Astrocyte of the cerebellum (primary cell): ENCODE measurements around the gene GDNF.

Experiments used
- DNase-seq: peaks from one replicate; pipeline ENCODE4 v3.0.0-alpha.2; 2011; ENCODE audit warnings: low read depth
- H3K4me3 ChIP-seq: 2 replicates; pipeline ENCODE4 v1.5.1; 2011; ENCODE audit warnings: mild to moderate bottlenecking, low read depth, low read length, moderate library complexity
- in situ Hi-C: cut with HindIII; loops from 2 replicates; pipeline ENCODE4 v1.10.0; 2017; ENCODE audit warnings: low sequenced_read_pairs
- TF ChIP-seq, protein P1 (sequence below): IDR thresholded peaks from 2 replicates; pipeline ENCODE4 v1.5.1; 2012; ENCODE audit warnings: low read length, low read depth, moderate library complexity, mild to moderate bottlenecking; ENCODE audit errors: missing control alignments

GDNF gene

GRCh38 chr5:37849641-37850040, 9.8 kb upstream of the GDNF start:
- in situ Hi-C loops = no loop called here
- TF ChIP-seq, protein P1, sequence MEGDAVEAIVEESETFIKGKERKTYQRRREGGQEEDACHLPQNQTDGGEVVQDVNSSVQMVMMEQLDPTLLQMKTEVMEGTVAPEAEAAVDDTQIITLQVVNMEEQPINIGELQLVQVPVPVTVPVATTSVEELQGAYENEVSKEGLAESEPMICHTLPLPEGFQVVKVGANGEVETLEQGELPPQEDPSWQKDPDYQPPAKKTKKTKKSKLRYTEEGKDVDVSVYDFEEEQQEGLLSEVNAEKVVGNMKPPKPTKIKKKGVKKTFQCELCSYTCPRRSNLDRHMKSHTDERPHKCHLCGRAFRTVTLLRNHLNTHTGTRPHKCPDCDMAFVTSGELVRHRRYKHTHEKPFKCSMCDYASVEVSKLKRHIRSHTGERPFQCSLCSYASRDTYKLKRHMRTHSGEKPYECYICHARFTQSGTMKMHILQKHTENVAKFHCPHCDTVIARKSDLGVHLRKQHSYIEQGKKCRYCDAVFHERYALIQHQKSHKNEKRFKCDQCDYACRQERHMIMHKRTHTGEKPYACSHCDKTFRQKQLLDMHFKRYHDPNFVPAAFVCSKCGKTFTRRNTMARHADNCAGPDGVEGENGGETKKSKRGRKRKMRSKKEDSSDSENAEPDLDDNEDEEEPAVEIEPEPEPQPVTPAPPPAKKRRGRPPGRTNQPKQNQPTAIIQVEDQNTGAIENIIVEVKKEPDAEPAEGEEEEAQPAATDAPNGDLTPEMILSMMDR = no peak
- no peak for DNase-seq

DNA sequence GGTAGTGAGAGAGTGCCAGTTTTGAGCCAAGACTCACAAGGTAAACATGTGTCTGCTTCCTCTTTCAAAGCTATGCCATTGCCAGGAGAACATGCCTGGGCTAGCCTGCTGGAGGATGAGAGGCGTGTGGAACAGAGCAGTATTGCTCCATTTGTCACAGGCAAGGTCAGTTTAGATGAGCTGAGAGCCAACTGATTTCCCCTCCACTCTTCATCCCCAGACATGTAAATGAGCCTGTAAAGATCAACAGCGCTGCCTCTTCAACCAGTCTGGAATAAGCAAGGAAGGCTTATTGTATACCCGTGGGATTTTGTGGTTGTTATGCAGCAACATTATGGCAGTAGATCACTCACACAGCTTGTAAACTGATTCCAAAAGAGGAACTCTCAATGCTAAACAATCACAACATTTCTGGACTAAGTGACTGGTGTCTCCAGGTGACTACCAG, 8.2 kb upstream of the GDNF start:
- TF ChIP-seq, protein P1 = no peak
- H3K4me3 ChIP-seq = no peak overlapping the region
- DNase-seq = no peak
- in situ Hi-C loops = no loop called here

More at GRCh38 chr5:37849641-37850040, 9.8 kb upstream of the GDNF start:
- no peak overlapping the region for H3K4me3 ChIP-seq

DNA sequence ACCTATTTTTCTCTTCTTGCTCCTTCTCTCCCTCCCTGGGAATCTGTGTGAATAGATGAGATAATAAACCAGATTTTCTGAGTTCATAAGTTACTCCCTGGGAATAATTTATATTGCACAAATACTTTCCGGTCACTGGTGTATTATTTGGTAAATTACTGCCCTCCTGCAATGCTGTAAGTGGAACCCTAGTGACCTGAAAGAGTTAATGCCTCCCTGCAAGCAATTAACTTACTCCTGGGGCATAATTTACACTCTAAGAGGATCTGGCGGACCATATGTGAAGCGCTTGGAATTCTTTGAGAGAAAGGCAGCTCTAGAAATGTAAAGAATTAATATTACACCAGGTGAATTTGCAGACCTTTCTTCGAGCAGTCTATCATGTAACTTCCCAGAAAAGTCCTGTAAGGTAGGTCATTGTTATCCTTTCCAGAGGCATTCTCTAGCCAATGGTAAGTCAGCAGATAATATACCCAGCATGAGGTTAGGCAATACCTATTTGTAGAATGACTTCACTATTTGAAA, 7.0 kb upstream of the GDNF start:
- TF ChIP-seq, protein P1 = no peak
- in situ Hi-C loops = no loop called here
- DNase-seq = no peak
- H3K4me3 ChIP-seq = no peak overlapping the region

GRCh38 chr5:37844009-37844408, 4.2 kb upstream of the GDNF start:
- TF ChIP-seq, protein P1 = no peak
- no peak for DNase-seq
- in situ Hi-C loops = no loop called here
- no peak overlapping the region for H3K4me3 ChIP-seq

DNA sequence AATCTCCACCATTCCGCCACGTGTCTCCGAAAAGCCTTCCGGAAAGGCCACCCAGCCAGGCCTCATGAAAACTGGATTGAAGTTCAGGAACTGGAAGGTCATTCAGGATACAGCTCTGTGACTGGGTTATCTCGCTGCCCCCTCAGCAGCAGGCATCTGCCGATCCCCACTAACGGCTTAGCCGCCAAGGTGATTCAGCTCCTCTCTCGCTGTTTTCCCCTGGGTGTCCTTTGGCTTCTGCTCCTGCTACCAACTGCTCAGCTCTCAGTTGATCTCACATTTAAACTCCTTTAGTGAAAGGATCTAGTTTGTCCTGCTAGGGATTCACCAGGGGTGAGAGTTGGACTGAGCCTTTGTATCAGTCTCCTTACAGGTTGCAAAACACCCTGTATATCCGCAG, 2.2 kb upstream of the GDNF start:
- no peak for DNase-seq
- H3K4me3 ChIP-seq = no peak overlapping the region
- in situ Hi-C loops = no loop called here
- TF ChIP-seq, protein P1 = no peak

DNA sequence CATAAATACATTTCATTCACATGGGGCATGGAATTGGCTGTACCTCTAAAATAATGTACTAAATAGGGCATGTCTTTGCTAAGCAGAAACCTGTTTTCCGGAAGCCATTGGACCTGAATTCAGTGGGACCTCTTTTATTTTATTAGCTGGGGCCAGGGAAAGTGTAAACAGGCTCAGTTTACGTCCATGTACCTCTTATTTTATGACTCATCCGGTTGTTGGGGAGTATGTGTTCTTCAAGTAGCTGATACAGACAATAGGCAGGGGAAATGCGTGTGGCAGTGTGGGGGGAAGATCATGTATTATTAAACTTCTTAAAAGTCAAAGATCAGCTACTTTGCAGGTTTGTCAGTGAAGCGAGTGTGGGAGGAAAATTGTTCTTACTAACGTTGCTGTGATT, 1.4 kb upstream of the GDNF start:
- TF ChIP-seq, protein P1 = no peak
- in situ Hi-C loops = no loop called here
- DNase-seq = no peak
- H3K4me3 ChIP-seq = no peak overlapping the region
